GM12873 (cell line): ENCODE data around the gene DCLK2.

ENCODE experiments used
- CTCF ChIP-seq: IDR thresholded peaks from 2 replicates; pipeline ENCODE4 v1.5.1; 2012; ENCODE audit warnings: low read depth, mild to moderate bottlenecking, moderate library complexity, low read length, control low read depth; ENCODE audit not compliant: insufficient read depth; ENCODE audit errors: missing control alignments

The DCLK2 gene

GRCh38 chr4:150079081-150079581 lies 886 bp downstream of the DCLK2 start:
- no peak for TF ChIP-seq CTCF

GRCh38 chr4:150080337-150080736 lies 2.1 kb downstream of the DCLK2 start:
- TF ChIP-seq CTCF = no peak

- TF ChIP-seq CTCF = no peak
Measured at GRCh38 chr4:150080875-150081274, 2.6 kb downstream of the DCLK2 start.

GRCh38 chr4:150082241-150082640 lies 4.0 kb downstream of the DCLK2 start:
- no peak for TF ChIP-seq CTCF

GRCh38 chr4:150087006-150087405 lies 8.8 kb downstream of the DCLK2 start:
- TF ChIP-seq CTCF = no peak

- no peak for TF ChIP-seq CTCF
Measured at GRCh38 chr4:150089732-150090131, 11.5 kb downstream of the DCLK2 start.

- no peak for TF ChIP-seq CTCF
Measured at GRCh38 chr4:150090836-150091235, 12.6 kb downstream of the DCLK2 start.
